T-helper 9 cell (primary cell): ENCODE results near the gene TMEM231.
"Not testable (repeated sequence)": the region's sequence is repeated elsewhere in the genome, so short reads cannot be mapped to it uniquely, and the experiment has no call there.

ENCODE experiments used
- DNase-seq: peaks from one replicate; pipeline ENCODE4 v3.0.0-alpha.2; 2020
- total RNA-seq, 2 donors: gene quantifications; one replicate each; lab custom pipeline; 2026; lab: John Stamatoyannopoulos, UW

TMEM231 gene
- 3.1 to 4.6 reads per million in 2 donors for total RNA-seq

DNA sequence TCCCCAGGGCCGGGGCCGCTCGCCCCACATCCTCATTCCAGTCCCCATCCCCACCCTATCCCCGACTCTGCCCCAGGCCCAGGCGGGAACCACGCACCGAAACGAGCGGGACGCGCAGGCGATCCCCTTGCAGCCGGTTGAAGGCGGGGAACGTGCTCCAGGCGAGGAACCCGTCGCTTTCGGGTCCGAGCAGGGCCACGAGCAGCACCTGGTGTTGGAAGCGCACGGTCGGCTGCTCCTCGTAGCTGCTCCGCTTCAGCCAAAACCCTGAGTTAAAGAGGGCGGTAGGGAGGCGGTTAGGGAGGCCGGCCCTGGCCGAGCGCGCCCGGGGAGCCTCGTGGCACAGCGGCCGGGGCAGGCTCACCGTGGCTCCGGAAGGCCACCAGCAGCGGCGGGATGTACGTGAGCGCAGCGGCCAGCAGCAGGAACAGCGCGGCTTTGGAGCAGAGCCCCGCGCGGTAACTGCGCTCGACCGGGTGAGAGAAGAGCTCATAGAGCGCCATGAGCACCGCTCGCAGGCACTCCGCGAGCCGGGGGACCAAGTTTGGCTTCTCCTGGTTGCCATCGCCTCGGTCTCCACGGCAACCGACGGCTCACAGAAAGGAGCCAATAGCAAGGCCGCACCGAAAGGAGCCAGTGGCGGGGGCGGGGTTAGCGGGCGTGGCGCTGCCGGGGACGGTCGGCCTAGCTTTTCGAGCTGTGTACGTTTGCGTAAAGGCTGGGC, at the start of gene TMEM231:
TSS of gene TMEM231 (minus strand) at position 546 of the 724 bp plus-strand sequence. CDS start at position 503, 43 bp downstream.
- peak; percentile 96 for DNase-seq

- DNase-seq, result no peak
These were observed 47.2 kb upstream of the TMEM231 start for GRCh38 chr16:75603241-75603640.

DNA sequence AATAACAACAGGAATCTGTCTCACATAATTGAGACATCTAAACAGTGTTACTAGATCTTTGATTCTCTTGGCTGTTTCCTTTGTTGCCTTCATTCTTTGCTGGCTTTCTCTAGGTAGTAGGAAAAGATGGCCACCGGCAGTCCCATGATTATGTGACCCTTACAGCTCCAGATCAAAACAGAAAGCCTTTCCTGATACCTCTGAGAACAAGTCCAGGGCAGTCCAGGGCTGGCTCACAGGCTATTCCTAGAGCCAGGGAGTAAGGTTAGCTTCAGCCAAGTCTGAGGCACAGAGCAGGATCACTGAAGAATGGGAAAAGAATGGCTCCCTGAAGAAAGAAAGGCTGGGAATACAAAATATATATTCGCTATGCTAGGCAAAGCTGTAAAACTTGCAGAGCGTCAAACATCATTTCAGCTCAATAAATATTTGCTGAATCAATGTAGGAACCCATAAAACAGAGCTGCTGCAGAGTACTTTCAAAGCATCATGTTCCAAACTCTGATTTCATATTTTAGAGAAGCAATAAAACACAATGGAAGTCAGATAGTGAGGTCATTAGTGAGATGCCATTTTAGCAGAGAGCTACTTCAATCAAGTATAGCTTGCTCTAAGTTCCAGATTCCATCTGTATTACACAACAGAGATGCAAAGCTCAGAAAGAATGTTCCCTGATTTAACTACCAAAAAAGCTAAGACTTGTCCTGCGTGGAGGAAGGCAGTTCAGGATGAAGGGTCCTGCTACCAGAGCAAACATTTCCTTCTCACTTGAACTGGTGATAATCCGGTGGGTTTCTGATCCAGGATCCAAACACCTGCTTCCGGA, 43.6 kb upstream of the TMEM231 start:
- DNase-seq, result no peak

- DNase-seq, result no peak
These were observed 38.1 kb upstream of the TMEM231 start for GRCh38 chr16:75593825-75594820.

DNA sequence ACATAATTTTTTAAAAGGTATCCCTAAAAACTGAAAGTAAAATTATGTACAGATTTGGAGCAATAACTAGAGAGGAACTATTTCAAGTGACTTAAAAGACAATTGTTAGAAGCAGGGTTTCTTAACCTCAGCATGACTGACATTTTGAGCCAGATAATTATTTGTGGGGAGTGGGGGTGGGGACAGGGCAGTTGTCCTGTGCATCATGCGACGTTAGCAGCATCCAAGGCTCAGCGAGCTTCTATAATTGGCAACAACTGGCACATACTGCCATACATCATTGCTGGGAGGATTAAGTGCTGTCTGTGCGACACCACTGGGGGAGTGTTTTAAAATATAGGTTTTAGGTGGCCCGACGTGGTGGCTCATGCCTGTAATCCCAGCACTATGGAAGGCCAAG, 37.3 kb upstream of the TMEM231 start:
- DNase-seq, result no peak

- not testable (repeated sequence) for DNase-seq
These were observed 35.9 kb upstream of the TMEM231 start for GRCh38 chr16:75591927-75592326.

GRCh38 chr16:75590920-75591843, 35.1 kb upstream of the TMEM231 start:
- no peak for DNase-seq

DNA sequence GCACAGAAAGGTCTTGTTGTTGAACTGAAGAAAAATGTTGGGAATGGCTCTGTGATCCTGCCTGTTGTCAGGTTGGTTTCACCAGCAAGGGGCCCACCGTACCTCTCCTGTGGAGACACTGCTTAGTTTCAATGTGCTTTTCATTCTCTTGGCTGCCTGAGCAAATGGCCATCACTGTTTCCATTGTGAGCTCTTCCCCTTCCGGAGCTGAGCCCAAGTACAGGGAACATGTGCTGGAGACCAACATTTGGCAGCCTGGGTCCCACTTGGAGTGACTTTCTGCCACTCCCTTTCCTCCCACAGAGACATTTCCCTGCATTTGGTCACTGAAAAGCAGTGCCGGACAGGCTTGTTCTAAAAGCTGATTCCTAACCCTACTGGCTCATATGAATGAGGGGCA, 33.3 kb upstream of the TMEM231 start:
- no peak for DNase-seq

DNA sequence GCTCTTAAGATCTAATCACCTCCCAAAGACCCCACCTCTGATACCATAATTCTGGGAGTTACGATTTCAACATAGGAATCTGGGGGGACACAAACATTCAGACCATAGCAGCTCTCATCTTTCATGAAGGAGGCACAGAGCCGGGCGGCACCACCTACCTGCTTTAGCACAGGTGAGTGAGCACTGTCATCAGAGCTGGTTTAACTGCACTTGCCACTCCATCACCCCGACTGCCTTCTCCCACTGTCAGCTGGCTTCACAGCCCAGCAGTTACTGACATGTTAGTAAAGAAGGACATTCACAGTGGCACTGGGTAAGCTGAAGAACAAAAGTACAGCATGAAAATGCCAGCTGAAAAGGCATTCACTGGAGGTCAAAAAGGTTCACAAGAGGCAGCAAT, 32.7 kb upstream of the TMEM231 start:
- DNase-seq, result no peak

DNA sequence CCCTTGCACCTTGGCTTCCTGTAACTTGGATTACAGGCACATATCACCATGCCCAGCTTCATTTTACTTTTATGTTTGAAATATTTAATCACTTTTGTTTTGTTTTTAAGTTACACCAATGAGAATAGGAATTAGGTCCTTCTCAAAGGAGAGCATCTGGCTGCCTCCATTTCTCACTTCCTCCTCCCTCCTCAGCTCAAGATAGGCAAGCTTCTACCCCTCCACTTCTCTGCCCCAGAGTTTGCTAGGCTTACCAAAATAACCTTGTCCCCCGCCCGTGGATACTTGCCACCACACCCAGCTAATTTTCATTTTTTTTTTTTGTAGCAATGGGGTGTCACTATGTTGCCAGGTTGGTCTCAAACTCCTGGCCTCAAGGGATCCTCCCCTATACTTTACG, 28.1 kb upstream of the TMEM231 start:
- DNase-seq, result no peak

DNA sequence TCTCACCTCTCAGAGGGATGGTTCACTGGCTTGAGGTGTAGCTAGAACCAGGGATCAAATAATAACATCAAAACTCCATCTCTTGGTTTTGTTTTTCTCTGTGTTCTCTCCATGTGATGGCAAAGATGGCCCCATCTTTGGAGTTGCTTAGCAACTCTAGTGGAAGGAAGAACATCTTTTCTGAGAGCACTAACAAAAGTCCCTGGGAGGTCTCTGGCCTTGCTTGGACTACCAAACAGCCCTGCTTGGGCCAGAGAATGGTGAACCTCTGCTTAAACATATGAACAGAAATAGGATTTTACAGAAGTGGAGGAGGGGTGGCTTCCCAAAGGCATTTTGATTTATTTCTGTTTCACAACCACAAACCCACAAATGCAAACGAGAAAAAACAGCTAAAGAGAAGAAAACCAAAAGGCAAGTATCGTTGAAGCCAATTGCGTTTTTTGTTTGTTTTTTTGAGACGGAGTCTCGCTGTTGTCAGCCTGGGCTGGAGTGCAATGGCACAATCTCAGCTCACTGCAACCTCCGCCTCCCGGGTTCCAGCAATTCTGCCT, 23.3 kb upstream of the TMEM231 start:
- DNase-seq, result no peak

GRCh38 chr16:75578725-75579124, 22.7 kb upstream of the TMEM231 start:
- DNase-seq, result no peak

DNA sequence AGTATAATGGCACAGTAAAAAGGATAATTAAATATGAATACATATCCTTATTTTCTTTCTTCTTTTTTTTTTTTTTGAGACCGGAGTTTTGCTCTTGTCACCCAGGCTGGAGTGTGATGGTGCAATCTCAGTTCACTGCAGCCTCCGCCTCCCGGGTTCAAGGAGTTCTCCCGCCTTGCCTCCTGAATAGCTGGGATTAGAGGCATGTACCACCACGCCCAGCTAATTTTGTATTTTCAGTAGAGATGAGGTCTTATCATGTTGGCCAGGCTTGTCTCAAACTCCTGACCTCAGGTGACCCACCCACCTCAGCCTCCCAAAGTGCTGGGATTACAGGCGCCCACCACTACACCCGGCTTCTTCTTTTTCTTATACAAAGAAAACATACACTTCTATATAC, 22.2 kb upstream of the TMEM231 start:
- DNase-seq, result no peak

DNA sequence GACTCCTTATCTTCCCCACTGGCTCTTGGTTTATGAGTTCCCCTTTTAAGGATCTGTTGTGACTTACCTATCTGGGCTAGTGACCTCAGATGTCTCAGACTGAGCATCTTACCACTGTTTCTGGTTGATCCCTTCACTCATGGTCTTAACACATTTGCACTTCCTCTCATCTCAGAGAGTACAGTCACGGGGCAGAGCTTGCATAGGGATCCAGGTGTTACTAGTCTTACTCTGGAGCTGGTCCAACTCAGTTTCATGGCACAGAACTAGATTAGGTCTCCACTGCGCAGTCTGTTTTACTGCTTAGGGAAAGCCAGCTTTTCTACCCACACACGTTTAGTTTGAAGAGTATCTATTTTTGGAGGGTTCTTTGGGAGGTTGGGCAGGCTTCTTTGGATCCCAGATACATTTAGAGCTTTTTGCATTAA, 20.3 kb upstream of the TMEM231 start:
- DNase-seq, result no peak

DNA sequence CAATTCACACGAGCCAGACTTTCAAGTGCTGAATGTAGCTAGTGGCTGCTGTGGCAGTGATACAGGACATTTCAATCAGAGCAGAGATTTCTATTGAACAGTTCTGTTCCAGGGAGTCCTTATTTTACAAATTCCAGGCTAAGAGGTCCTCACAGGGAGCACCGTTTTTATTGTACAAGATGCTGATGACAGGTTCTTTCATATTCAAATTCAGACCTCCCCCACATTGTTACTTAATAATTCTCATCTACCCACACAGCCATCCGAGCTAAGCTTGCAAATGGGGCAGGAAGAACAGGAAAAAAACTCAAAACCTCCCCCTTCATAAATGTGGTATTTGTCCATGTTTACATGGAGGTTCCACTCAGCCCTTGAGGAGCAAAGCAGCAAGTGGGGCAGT, 19.9 kb upstream of the TMEM231 start:
- no peak for DNase-seq

- no peak for DNase-seq
These were observed 17.9 kb upstream of the TMEM231 start for GRCh38 chr16:75573955-75574354.

DNA sequence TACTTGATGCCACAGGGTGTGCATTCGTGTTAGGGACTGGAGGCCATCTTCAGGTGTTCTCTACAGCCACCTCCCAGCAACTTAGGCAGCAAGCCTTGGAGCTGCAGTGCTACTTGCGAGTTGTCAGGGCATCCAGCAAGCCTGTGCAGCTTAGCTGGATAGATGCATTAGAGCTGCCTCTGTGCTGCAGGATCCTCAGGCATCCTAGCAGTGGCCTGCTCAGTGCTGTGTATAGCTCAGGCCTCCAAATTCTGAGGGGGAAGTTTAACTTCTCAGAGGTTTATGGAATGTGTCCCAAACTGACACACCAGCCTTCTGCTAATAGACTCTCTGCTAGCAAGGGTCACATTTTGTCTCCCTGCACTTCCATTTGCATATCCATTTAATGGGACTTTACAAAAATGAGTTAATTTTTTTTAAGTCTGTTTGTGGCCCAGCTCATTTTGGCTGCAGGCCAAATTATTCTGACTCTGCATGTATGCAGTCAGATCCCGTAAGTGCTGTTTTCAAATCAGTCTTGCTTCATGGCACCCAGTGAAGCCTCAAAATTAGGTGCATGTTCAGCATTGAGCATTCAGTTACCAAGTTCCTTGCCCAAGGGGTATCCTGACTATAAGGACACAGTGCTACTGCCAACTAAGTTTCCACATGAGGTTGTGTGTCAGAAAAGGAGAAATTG, 17.0 kb upstream of the TMEM231 start:
- no peak for DNase-seq

DNA sequence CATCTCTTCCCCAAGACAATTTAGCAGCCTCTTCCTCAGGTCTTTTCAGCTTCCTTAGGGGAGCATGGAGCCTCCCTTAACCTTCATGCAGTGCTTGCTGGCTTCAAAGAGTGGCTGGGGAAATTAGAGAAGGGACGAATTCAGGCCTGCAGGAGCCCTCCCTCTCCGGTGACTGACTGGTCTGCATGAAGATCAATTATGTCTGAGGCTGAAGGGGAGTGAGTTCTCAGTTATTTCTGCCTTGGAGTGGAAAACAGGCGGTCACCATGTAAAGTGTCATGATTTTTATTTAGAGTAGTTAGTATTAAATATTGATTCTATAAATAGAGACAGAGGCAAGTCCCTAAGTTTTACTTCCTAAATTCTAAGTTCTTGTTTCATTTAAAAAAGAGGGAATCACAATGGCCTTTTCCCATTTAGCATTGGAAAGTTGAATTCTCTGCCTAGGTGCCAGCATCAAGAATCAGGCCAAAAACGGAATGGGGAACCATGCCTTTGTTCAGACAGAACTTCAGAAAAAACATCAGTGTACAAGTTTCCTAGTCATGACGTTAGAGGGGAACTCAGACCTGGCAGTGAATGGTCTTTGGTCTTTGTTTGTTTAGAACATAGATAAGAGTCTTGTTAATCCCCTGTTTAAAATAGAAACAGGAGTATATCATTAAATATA, 14.5 kb upstream of the TMEM231 start:
- DNase-seq, result no peak

GRCh38 chr16:75567911-75568310, 11.9 kb upstream of the TMEM231 start:
- no peak for DNase-seq

- peak; percentile 11 for DNase-seq
These were observed 10.8 kb upstream of the TMEM231 start for GRCh38 chr16:75566758-75567255.
